K562 (cell line): ENCODE results near the gene NUDT21. TPM values are rescaled to one million over a fixed set of nuclear protein-coding genes. Genes with fewer than 3 reads are reported as not detected.

Experiments used
- ARID1B ChIP-seq: fragments of 450-650 bp; IDR thresholded peaks from 2 replicates; pipeline ENCODE4 v1.6.1; 2016; ENCODE audit warnings: antibody characterized with exemption, mild to moderate bottlenecking, inconsistent platforms
- BMI1 ChIP-seq: fragments of 150-350 bp; IDR thresholded peaks from 2 replicates; pipeline ENCODE4 v1.6.1; 2014; ENCODE audit warnings: low read length
- FOXJ2 ChIP-seq: fragments of 200-800 bp; sonication (Bioruptor generic); IDR thresholded peaks from 2 replicates; pipeline ENCODE4 v1.6.1; 2016; ENCODE audit warnings: missing genetic modification characterization, missing compliant biosample characterization
- GATAD2A ChIP-seq: fragments of 450-650 bp; IDR thresholded peaks from 2 replicates; pipeline ENCODE4 v1.6.1; 2017
- IRF2 ChIP-seq: sonication (generic); formaldehyde crosslinking; IDR thresholded peaks from 2 replicates; pipeline ENCODE4 v1.8.1; 2022; ENCODE audit warnings: mild to moderate bottlenecking, missing genetic modification reagents
- JUN ChIP-seq, 2 experiments: sonication (generic) in 1 of 2; formaldehyde crosslinking in 1 of 2; IDR thresholded peaks; 2 replicates each; pipeline versions ENCODE4 v1.6.1 to v1.8.0; 2012 to 2022; ENCODE audit warnings: borderline replicate concordance in 2 of 2, mild to moderate bottlenecking in 2 of 2, improper control_type of control experiment in 1 of 2, low read depth in 1 of 2, low read length in 1 of 2, missing genetic modification reagents in 1 of 2
- KLF6 ChIP-seq: fragments of 250-450 bp; sonication (Bioruptor Pico); IDR thresholded peaks from 2 replicates; pipeline ENCODE4 v1.4.0; 2020; ENCODE audit warnings: mild to moderate bottlenecking, moderate library complexity, borderline replicate concordance
- NFXL1 ChIP-seq: fragments of 450-650 bp; formaldehyde crosslinking; IDR thresholded peaks from 2 replicates; pipeline ENCODE4 v1.4.0; 2021; ENCODE audit warnings: mild to moderate bottlenecking
- NUFIP1 ChIP-seq: fragments of 450-650 bp; IDR thresholded peaks from 2 replicates; pipeline ENCODE4 v1.6.1; 2018; ENCODE audit not compliant: partially characterized antibody
- PHB2 ChIP-seq: fragments of 450-650 bp; IDR thresholded peaks from 2 replicates; pipeline ENCODE4 v1.6.1; 2017; ENCODE audit warnings: low read depth
- POLR2B ChIP-seq: fragments of 450-650 bp; IDR thresholded peaks from 2 replicates; pipeline ENCODE4 v1.6.1; 2018; ENCODE audit warnings: low read depth; ENCODE audit not compliant: partially characterized antibody
- POU5F1 ChIP-seq: fragments of 150-350 bp; IDR thresholded peaks from 2 replicates; pipeline ENCODE4 v1.6.1; 2014; ENCODE audit warnings: borderline replicate concordance, low read length, low read depth, mild to moderate bottlenecking; ENCODE audit not compliant: partially characterized antibody
- PTTG1 ChIP-seq: fragments of 450-650 bp; IDR thresholded peaks from 2 replicates; pipeline ENCODE4 v1.6.1; 2016; ENCODE audit warnings: low read depth, mild to moderate bottlenecking, missing genetic modification characterization, missing compliant biosample characterization
- SMARCB1 ChIP-seq: IDR thresholded peaks from 2 replicates; pipeline ENCODE4 v1.6.1; 2011; ENCODE audit warnings: improper control_type of control experiment, low read depth; ENCODE audit not compliant: insufficient read length
- SMARCC2 ChIP-seq: fragments of 450-650 bp; IDR thresholded peaks from 2 replicates; pipeline ENCODE4 v1.6.1; 2017; ENCODE audit warnings: antibody characterized with exemption, moderate library complexity, mild to moderate bottlenecking, low read depth
- ZC3H11A ChIP-seq: IDR thresholded peaks from 2 replicates; pipeline ENCODE4 v1.6.1; 2012; ENCODE audit warnings: low read depth, low read length, improper control_type of control experiment
- ZFP36 ChIP-seq: fragments of 150-350 bp; IDR thresholded peaks from 2 replicates; pipeline ENCODE4 v1.6.1; 2018; ENCODE audit warnings: low read length, low read depth; ENCODE audit not compliant: partially characterized antibody
- polyA plus RNA-seq, 8 experiments: library from polyadenylated mRNA; depleted of rRNA in 4 of 8; stranded (reverse) in 5 of 8; unstranded in 3 of 8; fragments of >200 nt; fragmentation: Nextera tagmentation in 2 of 8; fragmentation: Illumina TruSeq in 1 of 8; extraction: Ambion mirVana in 2 of 8; extraction: Trizol in 1 of 8; gene quantifications; 2 replicates each; pipeline versions ENCODE4 v1.2.1 to v1.2.3, GENCODE V29; 2011 to 2014; ENCODE audit warnings: inconsistent platforms in 1 of 8, missing spikeins in 1 of 8
- total RNA-seq, 7 experiments: library from RNA; depleted of rRNA in 6 of 7; stranded (reverse); fragments of >200 nt in 6 of 7; fragmentation: Illumina TruSeq in 2 of 7; extraction: Trizol in 2 of 7; gene quantifications; 2 replicates each; pipeline versions ENCODE4 v1.2.1 to v1.2.3, GENCODE V29; 2011 to 2021; ENCODE audit warnings: low replicate concordance in 1 of 7
- TF ChIP-seq, protein P1 (sequence below): fragments of 450-650 bp; IDR thresholded peaks from 2 replicates; pipeline ENCODE4 v1.6.1; 2016; ENCODE audit warnings: mild to moderate bottlenecking, moderate library complexity

NUDT21 gene
- total and polyA plus RNA-seq, 9 of the 15 experiments (the other 6 are each of a cell fraction or from before 2014, with no cell fraction given): 62.4 to 218 (median 121) TPM

DNA sequence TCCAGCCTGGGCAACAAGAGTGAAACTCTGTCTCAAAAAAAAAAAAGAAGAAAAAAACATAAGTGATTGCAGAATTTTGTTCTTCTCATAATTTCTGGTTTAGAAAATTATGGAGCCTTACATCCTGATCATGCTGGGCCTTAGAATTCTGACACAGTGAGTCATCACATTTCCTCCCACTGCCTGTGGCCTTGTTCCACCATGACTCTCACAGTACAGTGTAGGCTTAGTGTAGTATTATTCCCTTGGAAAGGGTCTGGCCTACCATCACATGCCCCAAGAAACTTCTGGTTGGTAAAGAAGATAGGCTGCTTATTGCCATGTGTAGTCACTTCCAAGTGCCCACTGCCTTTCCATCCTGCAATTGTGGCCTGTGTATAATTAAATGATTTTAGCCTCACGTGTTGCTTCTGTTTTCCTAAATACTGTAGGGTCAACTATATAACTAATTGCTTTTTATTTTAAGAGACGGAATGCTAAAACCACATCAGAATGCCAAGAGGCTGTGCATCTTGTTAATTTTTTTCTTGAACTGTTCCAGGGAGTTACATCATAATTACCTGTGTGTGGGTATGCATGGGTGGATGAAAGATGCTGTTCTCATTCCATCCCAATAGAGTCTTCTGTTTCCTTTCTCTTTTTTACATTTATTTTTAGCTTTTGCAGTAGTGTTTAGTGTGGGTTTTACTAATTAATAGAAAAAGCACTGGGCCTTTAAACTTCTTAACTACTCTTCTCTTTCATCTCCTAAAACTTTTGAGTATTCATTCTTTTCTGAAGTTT lies 26.2 kb upstream of the NUDT21 start (continued):
- no peak for TF ChIP-seq NUFIP1
- no peak for TF ChIP-seq FOXJ2
- no peak for TF ChIP-seq ZC3H11A
- TF ChIP-seq SMARCB1: no peak
- peak; percentile 55; the same call in 1 of the 2 replicates for TF ChIP-seq JUN (IDR thresholded peaks at IDR 0.05; ENCODE audit: borderline replicate concordance, low read depth, low read length)
- TF ChIP-seq JUN (CRISPR knock-in tag; IDR thresholded peaks at IDR 0.05; ENCODE audit: borderline replicate concordance): no peak
- no peak for TF ChIP-seq KLF6 (CRISPR knock-in tag)
- no peak for TF ChIP-seq PHB2
- TF ChIP-seq IRF2 (CRISPR knock-in tag): no peak
- no peak for TF ChIP-seq NFXL1 (CRISPR knock-in tag)
- no peak for TF ChIP-seq BMI1
- no peak for TF ChIP-seq POU5F1
- no peak for TF ChIP-seq GATAD2A
- TF ChIP-seq SMARCC2: no peak
- TF ChIP-seq ARID1B: peak; percentile 29; the same call in 1 of the 2 replicates
- TF ChIP-seq, protein P1, sequence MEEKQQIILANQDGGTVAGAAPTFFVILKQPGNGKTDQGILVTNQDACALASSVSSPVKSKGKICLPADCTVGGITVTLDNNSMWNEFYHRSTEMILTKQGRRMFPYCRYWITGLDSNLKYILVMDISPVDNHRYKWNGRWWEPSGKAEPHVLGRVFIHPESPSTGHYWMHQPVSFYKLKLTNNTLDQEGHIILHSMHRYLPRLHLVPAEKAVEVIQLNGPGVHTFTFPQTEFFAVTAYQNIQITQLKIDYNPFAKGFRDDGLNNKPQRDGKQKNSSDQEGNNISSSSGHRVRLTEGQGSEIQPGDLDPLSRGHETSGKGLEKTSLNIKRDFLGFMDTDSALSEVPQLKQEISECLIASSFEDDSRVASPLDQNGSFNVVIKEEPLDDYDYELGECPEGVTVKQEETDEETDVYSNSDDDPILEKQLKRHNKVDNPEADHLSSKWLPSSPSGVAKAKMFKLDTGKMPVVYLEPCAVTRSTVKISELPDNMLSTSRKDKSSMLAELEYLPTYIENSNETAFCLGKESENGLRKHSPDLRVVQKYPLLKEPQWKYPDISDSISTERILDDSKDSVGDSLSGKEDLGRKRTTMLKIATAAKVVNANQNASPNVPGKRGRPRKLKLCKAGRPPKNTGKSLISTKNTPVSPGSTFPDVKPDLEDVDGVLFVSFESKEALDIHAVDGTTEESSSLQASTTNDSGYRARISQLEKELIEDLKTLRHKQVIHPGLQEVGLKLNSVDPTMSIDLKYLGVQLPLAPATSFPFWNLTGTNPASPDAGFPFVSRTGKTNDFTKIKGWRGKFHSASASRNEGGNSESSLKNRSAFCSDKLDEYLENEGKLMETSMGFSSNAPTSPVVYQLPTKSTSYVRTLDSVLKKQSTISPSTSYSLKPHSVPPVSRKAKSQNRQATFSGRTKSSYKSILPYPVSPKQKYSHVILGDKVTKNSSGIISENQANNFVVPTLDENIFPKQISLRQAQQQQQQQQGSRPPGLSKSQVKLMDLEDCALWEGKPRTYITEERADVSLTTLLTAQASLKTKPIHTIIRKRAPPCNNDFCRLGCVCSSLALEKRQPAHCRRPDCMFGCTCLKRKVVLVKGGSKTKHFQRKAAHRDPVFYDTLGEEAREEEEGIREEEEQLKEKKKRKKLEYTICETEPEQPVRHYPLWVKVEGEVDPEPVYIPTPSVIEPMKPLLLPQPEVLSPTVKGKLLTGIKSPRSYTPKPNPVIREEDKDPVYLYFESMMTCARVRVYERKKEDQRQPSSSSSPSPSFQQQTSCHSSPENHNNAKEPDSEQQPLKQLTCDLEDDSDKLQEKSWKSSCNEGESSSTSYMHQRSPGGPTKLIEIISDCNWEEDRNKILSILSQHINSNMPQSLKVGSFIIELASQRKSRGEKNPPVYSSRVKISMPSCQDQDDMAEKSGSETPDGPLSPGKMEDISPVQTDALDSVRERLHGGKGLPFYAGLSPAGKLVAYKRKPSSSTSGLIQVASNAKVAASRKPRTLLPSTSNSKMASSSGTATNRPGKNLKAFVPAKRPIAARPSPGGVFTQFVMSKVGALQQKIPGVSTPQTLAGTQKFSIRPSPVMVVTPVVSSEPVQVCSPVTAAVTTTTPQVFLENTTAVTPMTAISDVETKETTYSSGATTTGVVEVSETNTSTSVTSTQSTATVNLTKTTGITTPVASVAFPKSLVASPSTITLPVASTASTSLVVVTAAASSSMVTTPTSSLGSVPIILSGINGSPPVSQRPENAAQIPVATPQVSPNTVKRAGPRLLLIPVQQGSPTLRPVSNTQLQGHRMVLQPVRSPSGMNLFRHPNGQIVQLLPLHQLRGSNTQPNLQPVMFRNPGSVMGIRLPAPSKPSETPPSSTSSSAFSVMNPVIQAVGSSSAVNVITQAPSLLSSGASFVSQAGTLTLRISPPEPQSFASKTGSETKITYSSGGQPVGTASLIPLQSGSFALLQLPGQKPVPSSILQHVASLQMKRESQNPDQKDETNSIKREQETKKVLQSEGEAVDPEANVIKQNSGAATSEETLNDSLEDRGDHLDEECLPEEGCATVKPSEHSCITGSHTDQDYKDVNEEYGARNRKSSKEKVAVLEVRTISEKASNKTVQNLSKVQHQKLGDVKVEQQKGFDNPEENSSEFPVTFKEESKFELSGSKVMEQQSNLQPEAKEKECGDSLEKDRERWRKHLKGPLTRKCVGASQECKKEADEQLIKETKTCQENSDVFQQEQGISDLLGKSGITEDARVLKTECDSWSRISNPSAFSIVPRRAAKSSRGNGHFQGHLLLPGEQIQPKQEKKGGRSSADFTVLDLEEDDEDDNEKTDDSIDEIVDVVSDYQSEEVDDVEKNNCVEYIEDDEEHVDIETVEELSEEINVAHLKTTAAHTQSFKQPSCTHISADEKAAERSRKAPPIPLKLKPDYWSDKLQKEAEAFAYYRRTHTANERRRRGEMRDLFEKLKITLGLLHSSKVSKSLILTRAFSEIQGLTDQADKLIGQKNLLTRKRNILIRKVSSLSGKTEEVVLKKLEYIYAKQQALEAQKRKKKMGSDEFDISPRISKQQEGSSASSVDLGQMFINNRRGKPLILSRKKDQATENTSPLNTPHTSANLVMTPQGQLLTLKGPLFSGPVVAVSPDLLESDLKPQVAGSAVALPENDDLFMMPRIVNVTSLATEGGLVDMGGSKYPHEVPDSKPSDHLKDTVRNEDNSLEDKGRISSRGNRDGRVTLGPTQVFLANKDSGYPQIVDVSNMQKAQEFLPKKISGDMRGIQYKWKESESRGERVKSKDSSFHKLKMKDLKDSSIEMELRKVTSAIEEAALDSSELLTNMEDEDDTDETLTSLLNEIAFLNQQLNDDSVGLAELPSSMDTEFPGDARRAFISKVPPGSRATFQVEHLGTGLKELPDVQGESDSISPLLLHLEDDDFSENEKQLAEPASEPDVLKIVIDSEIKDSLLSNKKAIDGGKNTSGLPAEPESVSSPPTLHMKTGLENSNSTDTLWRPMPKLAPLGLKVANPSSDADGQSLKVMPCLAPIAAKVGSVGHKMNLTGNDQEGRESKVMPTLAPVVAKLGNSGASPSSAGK: no peak
- no peak for TF ChIP-seq POLR2B
- TF ChIP-seq ZFP36: no peak
- TF ChIP-seq PTTG1 (tag): 0 out of 2 replicates have a peak, but pooled peaks have one; percentile 10
